Erythroblast (primary cell): ENCODE measurements around the gene CAPSL.

Source experiments
- DNase-seq, 2 experiments: peaks; one replicate each; lab custom pipeline; 2025; lab: John Stamatoyannopoulos, UW
- GATA1 ChIP-seq: IDR thresholded peaks from 2 replicates; pipeline ENCODE4 v1.6.1; 2011; ENCODE audit warnings: low read depth, mild to moderate bottlenecking, control low read depth, low read length, moderate library complexity
- POLR2A ChIP-seq: IDR thresholded peaks from 2 replicates; pipeline ENCODE4 v1.6.1; 2011; ENCODE audit warnings: mild to moderate bottlenecking, low read length

Gene CAPSL

DNA sequence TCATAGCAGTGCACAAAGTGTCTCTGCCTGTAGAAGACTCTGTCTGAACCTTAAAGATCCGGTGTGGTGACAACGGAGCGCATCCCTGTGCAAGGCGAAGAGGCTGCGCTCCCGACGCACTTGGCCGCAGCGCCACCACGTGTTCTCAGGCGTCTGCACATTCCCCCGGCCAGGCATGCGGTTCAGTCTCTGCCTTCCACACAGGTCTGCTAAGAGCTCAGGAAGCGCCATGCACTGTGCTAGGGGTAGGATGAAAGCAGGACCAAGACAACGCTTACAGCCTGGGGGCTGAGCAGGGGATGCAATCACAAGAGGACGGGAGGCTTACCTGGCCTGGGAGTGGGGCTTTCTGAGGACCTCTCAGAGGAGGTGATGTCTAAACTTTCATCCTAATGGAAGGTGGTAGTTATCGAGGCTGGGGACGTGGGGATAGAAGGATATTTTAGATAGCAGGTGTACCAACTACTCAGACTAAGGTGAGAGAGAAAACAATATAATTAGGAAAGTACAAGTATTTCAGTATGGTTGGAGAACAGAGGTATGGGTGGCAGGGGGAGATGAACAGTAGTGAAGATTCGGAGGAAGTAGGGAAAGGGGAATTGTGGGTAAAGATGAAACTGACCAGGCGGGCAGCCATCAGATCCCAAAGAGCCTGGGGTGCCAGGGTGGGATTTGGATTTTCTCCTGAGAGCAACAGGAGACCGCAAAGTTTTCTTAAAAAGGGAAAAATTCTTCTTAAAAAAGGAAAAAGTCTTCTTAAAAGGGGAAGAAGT, 13.3 kb downstream of the CAPSL start:
- peak; percentile 55 to 58 for DNase-seq
- TF ChIP-seq GATA1 (no peak), POLR2A (no peak)

DNA sequence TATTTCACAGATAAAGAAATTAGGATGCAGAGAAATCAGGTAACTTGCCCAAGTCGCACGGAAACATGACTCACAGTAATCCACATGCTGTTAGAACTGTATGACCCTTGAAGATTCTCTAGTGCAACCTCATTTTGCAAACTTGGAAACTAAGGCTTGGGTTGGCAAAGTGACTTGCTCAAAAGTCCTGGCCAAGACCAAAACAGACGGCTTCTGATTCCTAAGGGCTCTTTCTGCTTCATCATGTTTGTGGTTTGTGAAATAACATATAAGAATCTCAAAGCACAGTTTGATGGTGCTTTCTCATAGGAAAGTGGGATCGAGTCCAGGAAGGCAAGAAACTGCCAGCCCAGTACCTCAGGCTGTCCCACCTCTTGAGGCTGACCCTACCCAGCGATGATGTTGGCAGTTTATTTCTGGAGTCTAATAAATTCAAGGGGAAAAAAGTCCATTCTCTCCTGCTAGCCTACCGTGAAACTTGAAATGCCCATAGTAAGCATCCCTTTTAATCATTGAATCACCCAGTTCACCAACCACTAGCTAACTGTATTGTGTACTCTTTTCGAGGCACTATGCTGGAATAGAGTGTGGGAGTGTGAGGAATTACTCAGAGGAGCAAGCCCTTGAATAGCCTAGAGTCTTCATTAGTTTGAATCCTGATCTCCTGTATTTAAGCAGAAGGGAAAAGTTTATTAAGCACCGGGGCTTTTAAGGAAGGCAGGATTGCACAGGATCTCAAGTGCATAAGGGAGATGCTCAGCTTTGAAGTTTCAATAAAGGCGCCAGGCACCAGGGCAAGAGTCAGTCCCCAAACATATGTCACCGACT, 14.1 kb downstream of the CAPSL start:
- TF ChIP-seq GATA1: no peak
- TF ChIP-seq POLR2A: no peak
- no peak for DNase-seq

DNA sequence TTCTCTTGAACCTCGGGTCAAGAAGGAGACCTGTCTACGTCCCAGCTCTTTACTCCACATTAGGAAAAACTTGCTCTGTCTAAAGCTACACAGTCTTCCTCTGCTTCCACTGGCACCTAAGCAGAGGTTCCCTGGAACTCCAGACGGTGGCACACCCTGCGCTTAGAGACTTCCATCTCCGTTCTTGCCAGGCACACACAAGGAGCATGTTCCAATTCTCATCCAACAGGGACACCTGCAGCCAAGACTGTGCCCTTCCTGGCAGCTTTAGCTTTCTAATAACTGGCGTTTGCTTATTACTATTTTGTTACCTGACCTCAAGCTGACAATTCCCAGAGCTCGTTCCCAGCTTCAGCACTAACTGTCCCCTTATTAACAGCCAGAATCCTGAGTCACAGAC, 16.0 kb downstream of the CAPSL start:
- DNase-seq: no peak
- TF ChIP-seq POLR2A: no peak
- no peak for TF ChIP-seq GATA1

- TF ChIP-seq POLR2A (no peak), GATA1 (no peak)
Measured at GRCh38 chr5:35921930-35922329, 16.5 kb downstream of the CAPSL start.

DNA sequence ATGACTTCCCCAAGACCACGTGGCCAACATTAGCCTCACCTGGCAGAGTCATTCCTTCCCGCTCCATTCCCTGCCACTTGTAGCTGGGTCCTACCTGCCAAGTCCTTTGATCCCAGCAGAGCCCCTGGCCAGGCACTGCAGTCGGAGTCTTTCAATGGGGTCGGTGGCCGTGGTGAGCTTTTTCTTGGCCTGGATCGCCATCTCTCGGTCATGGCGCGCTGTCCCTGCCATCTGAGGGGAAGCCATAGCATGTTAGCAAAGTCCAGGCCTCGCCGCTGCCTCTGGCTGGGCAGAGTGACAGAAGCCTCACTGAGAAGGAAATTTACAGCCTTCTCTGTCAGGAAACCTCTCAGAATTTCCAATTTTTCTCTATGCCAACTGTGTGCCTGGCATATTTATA, 17.5 kb downstream of the CAPSL start:
- no peak for TF ChIP-seq GATA1
- TF ChIP-seq POLR2A: no peak
- no peak for DNase-seq

More at GRCh38 chr5:35921930-35922329, 16.5 kb downstream of the CAPSL start:
- no peak for DNase-seq

- DNase-seq: no peak
- TF ChIP-seq GATA1 (no peak), POLR2A (no peak)
Measured at GRCh38 chr5:35919191-35919590, 19.2 kb downstream of the CAPSL start.

DNA sequence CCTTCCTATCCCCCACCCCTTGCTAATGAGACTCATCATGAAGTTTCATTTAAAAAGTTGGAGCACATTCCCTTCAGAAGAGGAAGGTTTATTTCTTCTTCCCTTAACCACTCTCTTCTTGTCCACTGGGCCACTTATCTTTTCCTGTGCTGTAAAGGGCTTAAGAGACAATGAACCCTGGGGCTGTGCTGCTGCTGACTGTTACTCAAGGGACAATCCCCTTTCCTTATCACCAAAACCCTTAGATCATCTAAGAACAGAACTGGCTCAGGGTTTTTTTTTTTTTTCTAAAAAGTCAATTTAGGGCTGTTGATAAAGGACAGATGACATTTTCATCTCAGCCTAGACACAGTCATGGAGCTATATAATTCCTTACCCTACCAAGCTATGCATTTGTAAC, 29.6 kb downstream of the CAPSL start:
- TF ChIP-seq POLR2A (no peak), GATA1 (no peak)
- peak in 1 of 2 experiments; percentile 25 for DNase-seq

DNA sequence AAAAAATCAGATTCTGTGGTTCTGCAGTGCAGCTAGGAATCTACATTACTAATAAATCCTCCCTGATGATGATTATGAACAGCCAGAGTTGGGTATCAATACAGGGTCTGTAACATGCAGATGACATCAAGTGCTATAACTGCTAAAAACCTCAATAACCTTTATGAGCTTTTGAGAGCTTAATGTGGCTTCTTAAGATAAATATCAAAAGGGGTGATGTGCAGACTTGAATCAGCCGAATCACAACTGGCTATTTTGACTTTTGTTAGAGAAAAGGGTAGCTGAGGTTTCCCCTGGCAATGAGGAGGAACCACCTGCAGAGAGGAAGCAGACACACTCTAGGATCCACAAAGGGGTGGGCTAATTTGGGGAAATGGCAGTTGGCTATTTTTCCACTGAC, 30.2 kb downstream of the CAPSL start:
- TF ChIP-seq GATA1: no peak
- no peak for TF ChIP-seq POLR2A
- DNase-seq: no peak

DNA sequence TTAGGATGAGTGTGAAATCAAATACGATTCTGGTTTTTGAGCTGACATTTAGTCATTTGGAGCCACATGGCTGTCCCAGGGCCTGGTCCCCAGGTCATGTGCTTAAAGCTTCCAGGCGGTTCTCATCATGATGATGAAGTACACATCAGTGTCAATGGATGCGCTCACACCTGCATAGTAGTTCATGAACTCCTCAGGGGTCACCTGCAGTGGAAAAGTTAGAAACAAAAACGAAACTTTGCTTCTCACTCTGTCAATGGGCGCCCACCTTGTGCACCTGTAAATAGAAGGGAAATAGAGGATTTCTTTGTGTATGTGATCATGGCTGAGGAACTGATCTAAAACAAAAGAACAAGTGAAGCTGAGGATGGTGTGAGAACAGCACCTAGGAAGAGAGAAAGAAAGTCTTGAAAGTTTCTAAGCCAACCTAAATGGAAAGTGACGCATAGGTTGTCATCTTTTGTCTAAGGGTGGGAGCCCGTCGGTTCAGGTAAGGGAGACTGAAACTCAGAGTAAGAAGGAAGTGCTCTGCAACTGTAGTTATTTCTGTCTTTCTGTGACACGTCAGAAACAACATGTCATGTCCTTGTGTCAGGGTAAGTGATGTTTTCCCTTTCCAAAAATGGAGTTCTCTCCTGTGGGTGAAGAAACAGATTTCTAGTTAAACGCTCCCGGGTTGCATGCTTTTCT, 33.8 kb downstream of the CAPSL start:
- no peak for TF ChIP-seq POLR2A
- TF ChIP-seq GATA1: no peak
- no peak for DNase-seq

DNA sequence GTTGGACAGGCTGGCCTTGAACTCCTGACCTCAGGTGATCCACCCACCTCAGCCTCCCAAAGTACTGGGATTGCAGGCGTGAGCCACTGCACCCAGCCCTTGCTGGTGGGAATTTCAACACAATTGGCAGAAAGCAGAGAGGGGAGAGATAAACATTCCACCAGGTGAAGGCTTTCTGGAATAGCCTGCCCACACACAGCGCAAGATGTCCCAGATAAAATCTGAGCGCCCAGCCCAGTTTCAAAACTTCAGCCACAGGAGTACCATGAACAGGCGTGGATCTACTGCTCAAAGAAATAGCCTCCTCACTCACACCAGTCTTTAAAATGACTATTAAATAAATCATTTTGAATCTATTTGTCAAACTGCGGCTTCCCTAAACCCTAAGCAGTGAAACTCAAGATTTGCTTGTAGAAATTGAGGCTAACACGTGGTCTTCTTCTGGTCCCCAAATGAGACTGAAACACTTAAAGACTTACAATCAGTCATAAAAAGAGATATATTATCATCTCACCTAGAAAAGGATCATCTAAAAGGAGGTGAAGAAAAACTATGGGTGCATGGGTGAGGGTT, 34.7 kb downstream of the CAPSL start:
- DNase-seq: no peak
- no peak for TF ChIP-seq POLR2A
- TF ChIP-seq GATA1: no peak

DNA sequence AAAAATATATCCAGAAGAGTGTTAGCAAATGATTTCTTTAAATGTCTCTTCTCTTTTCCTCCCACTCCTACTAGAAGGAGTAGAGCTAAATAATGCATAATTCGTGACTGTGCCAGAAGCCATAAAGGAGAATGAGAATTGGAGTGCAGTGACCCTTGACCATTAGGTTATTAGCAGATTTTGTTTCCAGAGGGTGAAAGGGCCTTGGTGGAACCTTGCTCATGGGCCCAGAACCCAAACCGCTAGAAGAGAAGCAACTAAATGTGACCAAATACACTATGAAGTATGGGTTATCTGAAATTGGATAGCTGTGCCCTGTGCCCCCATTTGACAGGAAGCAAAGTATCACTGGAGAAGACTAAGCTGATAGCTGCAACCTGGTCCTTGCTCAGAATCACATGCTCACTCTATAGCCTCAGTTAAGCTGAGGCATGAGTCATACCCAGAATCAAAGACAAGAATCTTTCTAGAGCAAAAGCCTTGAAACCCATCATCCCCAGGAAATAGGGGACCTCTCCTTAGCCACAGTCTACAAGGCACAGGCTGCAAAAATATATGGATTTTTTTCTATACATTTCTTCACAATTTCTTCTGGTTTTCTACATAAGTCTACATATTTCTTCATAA, 36.3 kb downstream of the CAPSL start:
- TF ChIP-seq GATA1 (no peak), POLR2A (no peak)
- no peak for DNase-seq

DNA sequence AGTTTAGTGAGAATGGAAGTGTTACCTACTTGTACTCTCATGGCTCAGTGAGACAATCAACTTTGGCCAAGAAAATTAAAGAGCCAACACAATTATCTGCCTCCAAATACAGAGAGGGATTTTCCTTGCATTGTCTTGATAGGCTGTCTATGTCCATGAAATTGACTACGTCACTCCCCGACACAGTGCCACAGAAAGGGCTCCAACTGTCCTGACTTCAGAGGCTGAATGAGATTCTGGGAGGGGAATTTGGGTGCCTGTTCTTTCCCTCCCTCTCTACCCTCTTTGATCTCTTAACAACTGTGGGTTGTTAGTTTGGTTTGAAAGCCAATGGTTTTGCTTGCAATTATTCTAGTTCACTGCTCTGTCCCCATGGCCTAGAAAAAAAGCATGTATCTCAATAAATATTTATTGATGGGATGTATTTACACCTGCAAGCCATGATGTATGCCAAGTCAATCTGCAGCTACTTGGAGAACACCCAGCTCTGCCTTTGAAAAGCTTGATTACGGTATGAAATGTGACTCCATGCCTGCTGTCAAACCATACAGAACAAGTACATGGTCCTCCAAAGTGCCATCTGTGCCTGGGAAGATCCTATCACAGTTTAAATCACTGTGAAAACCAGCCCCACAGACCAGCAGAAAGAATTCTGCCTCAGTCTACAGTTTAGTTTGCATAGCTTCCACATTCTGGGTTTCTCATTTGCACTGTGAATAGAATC, 37.3 kb downstream of the CAPSL start:
- TF ChIP-seq GATA1 (no peak), POLR2A (no peak)
- DNase-seq: no peak
